Bronchial epithelial cell (primary cell): Measurements from ENCODE around the gene NAIF1. TPM values are rescaled to one million over a fixed set of nuclear protein-coding genes. Genes with fewer than 3 reads are reported as not detected.

ENCODE experiments used
- DNase-seq: peaks from one replicate; pipeline ENCODE4 v3.0.0-alpha.2; 2010; ENCODE audit warnings: low read depth
- FAIRE-seq: peaks from 2 replicates; lab custom pipeline; 2011; peaks lifted over from hg19 to GRCh38; lab: Jason Lieb, UNC
- H3K27me3 ChIP-seq: 2 replicates; pipeline ENCODE4 v1.5.1; 2011; ENCODE audit warnings: low read length; ENCODE audit not compliant: control insufficient read depth, insufficient read depth
- H3K36me3 ChIP-seq: 2 replicates; pipeline ENCODE4 v1.5.1; 2011; ENCODE audit warnings: low read length; ENCODE audit not compliant: control insufficient read depth, insufficient read depth
- H3K4me3 ChIP-seq: 2 replicates; pipeline ENCODE4 v1.5.1; 2011; ENCODE audit warnings: mild to moderate bottlenecking, low read depth, low read length, control low read depth
- CTCF ChIP-seq: IDR thresholded peaks from 2 replicates; pipeline ENCODE4 v1.5.1; 2011; ENCODE audit warnings: mild to moderate bottlenecking, moderate library complexity, low read length, control low read depth, inconsistent platforms; ENCODE audit not compliant: insufficient read depth, severe bottlenecking
- total RNA-seq: library from RNA; depleted of rRNA; stranded (reverse); fragments of >200 nt; gene quantifications from 2 replicates; pipeline ENCODE4 v1.2.1, GENCODE V29; 2014

The NAIF1 gene
- total RNA-seq, 1 donor from 2014 or later, result 10.3 TPM

- FAIRE-seq, result no peak
- no peak for TF ChIP-seq CTCF
- Histone ChIP-seq H3K36me3 (no peaks in the 10 kb centered on the region), H3K4me3 (no peak overlapping the region), H3K27me3 (no peaks in the 10 kb centered on the region)
- no peak for DNase-seq
Observed at GRCh38 chr9:128055344-128056040, 11.6 kb downstream of the NAIF1 start.

GRCh38 chr9:128054087-128054486 is 13.0 kb downstream of the NAIF1 start:
- DNase-seq, result no peak
- H3K4me3 ChIP-seq, result no peak overlapping the region
- FAIRE-seq, result no peak
- H3K36me3 ChIP-seq, result no peaks in the 10 kb centered on the region
- no peaks in the 10 kb centered on the region for H3K27me3 ChIP-seq
- no peak for TF ChIP-seq CTCF

- no peak overlapping the region for H3K4me3 ChIP-seq
- TF ChIP-seq CTCF, result no peak
- no peaks in the 10 kb centered on the region for H3K27me3 ChIP-seq
- no peak for FAIRE-seq
- H3K36me3 ChIP-seq, result no peaks in the 10 kb centered on the region
- DNase-seq, result no peak
Observed at GRCh38 chr9:128053560-128053959, 13.6 kb downstream of the NAIF1 start.

- FAIRE-seq (no peak), DNase-seq (no peak)
- H3K36me3 ChIP-seq, result no peaks in the 10 kb centered on the region
- H3K27me3 ChIP-seq, result no peaks in the 10 kb centered on the region
- no peak for TF ChIP-seq CTCF
- no peak overlapping the region for H3K4me3 ChIP-seq
Observed at GRCh38 chr9:128051932-128052709, 15.0 kb downstream of the NAIF1 start.

GRCh38 chr9:128049843-128050242 is 17.3 kb downstream of the NAIF1 start:
- FAIRE-seq (no peak), DNase-seq (no peak)
- no peak for TF ChIP-seq CTCF

More at GRCh38 chr9:128049843-128050242, 17.3 kb downstream of the NAIF1 start:
- no peaks in the 10 kb centered on the region for H3K27me3 ChIP-seq
- no peak overlapping the region for H3K4me3 ChIP-seq
- H3K36me3 ChIP-seq, result no peaks in the 10 kb centered on the region
